ENCODE measurements around the gene SLC47A2. TPM values are rescaled to one million over a fixed set of nuclear protein-coding genes. Genes with fewer than 3 reads are reported as not detected.

The SLC47A2 gene
- total RNA-seq, 4 donors from 2014 or later = 0.27 to 1.1 (median 0.32) TPM; not detected in 1

DNA sequence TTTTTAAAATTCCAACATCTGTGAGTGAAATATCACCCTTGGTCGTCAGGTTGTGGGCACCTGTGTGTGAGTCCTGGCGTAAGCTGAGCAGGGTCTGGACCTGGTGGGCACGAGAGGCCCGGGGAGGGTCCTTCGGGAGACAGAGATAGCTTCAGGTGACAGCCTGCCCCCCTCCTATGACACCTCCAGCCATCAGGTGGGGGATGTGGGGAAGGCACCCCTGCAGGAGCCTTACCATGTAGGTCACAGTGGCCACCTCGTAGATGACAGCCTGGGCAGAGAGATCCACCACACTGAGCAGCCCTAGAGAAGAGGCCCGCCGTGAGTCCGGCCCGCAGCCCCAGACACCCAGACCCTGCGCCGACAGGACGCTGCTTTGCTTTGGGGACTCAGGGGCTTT lies 11.2 kb downstream of the SLC47A2 start:
- TF ChIP-seq EP300 (IDR thresholded peaks at IDR 0.05; ENCODE audit: low read depth) (no peak), POLR2A (IDR thresholded peaks at IDR 0.05) (no peak), POLR2AphosphoS5 (IDR thresholded peaks at IDR 0.05) (no peak), CTCF (IDR thresholded peaks at IDR 0.05) (no peak)
- no peaks in the 10 kb centered on the region for H3K36me3 ChIP-seq
- no peak overlapping the region for H3K4me3 ChIP-seq
- WGBS, 2 donors (ENCODE audit: low coverage in 1 of 2) = 92 to 95% methylated on average over 4 to 13 of the region's 13 CpGs
- intact Hi-C loops (cut with DNase I; ENCODE audit: low total_unique reads) (no loop called here), in situ Hi-C loops (cut with MboI; ENCODE audit: low pct_ligation_motif_present in 1 of 4, low pct_unique_long_range_greater_than_20kb in 1 of 4, low sequenced_read_pairs in 3 of 4) (no loop called here)
- no peaks in the 10 kb centered on the region for H3K4me1 ChIP-seq
- no peak for DNase-seq
- H3K27ac ChIP-seq = no peak overlapping the region
- no peaks in the 10 kb centered on the region for H3K27me3 ChIP-seq
- no peaks in the 10 kb centered on the region for H3K9me3 ChIP-seq

- TF ChIP-seq POLR2A (IDR thresholded peaks at IDR 0.05) (no peak), POLR2AphosphoS5 (IDR thresholded peaks at IDR 0.05) (no peak), EP300 (IDR thresholded peaks at IDR 0.05; ENCODE audit: low read depth) (no peak), CTCF (IDR thresholded peaks at IDR 0.05) (no peak)
- in situ Hi-C loops (cut with MboI; ENCODE audit: low pct_ligation_motif_present in 1 of 4, low pct_unique_long_range_greater_than_20kb in 1 of 4, low sequenced_read_pairs in 3 of 4) (no loop called here), intact Hi-C loops (cut with DNase I; ENCODE audit: low total_unique reads) (no loop called here)
- Histone ChIP-seq H3K27me3 (no peaks in the 10 kb centered on the region), H3K27ac (no peak overlapping the region), H3K4me3 (no peak overlapping the region), H3K9me3 (no peaks in the 10 kb centered on the region), H3K36me3 (no peaks in the 10 kb centered on the region), H3K4me1 (no peaks in the 10 kb centered on the region)
- WGBS, 2 donors (ENCODE audit: low coverage in 1 of 2) = 88 to 96% methylated on average over 3 to 15 of the region's 17 CpGs
- no peak for DNase-seq
Measured at GRCh38 chr17:19703828-19704613, 12.4 kb downstream of the SLC47A2 start.

- Histone ChIP-seq H3K36me3 (no peaks in the 10 kb centered on the region), H3K9me3 (no peaks in the 10 kb centered on the region), H3K27me3 (no peaks in the 10 kb centered on the region), H3K27ac (no peak overlapping the region), H3K4me1 (no peaks in the 10 kb centered on the region), H3K4me3 (no peak overlapping the region)
- no peak for DNase-seq
- TF ChIP-seq EP300 (IDR thresholded peaks at IDR 0.05; ENCODE audit: low read depth) (no peak), POLR2AphosphoS5 (IDR thresholded peaks at IDR 0.05) (no peak), CTCF (IDR thresholded peaks at IDR 0.05) (no peak), POLR2A (IDR thresholded peaks at IDR 0.05) (no peak)
- intact Hi-C loops (cut with DNase I; ENCODE audit: low total_unique reads) (no loop called here), in situ Hi-C loops (cut with MboI; ENCODE audit: low pct_ligation_motif_present in 1 of 4, low pct_unique_long_range_greater_than_20kb in 1 of 4, low sequenced_read_pairs in 3 of 4) (no loop called here)
- WGBS, 2 donors (ENCODE audit: low coverage in 1 of 2) = 60 to 80% methylated on average over 1 to 10 of the region's 10 CpGs
Measured at GRCh38 chr17:19703106-19703827, 13.1 kb downstream of the SLC47A2 start.

DNA sequence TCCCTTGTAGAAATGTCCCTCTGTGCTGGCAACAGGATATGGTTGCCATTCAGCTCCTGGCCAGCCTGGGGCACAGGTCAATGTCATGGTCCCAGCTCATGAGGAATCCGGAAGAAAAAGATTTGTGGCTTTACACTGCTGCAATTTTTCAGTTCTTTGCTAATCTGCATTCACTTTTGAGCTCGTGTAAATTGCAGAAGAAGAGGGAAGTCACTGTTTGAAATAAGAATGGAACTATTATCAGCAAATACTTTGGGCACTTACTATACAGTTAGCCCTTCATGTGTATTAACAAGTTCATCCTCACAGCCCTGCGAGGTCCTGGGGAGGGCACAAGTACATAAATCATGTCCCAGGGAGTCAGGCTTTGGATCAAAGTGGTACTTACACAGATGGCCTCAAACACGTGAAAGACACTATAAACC lies 14.2 kb downstream of the SLC47A2 start:
- Histone ChIP-seq H3K4me3 (no peak overlapping the region), H3K4me1 (no peaks in the 10 kb centered on the region), H3K27me3 (no peaks in the 10 kb centered on the region), H3K9me3 (no peaks in the 10 kb centered on the region), H3K36me3 (no peaks in the 10 kb centered on the region), H3K27ac (no peak overlapping the region)
- TF ChIP-seq POLR2AphosphoS5 (IDR thresholded peaks at IDR 0.05) = no peak
- TF ChIP-seq POLR2A (IDR thresholded peaks at IDR 0.05) = no peak
- TF ChIP-seq EP300 (IDR thresholded peaks at IDR 0.05; ENCODE audit: low read depth) = no peak
- TF ChIP-seq CTCF (IDR thresholded peaks at IDR 0.05) = no peak
- no peak for DNase-seq
- 67 to 73% methylated on average over 4 of the region's 4 CpGs for WGBS, 2 donors (ENCODE audit: low coverage in 1 of 2)
- in situ Hi-C loops (cut with MboI; ENCODE audit: low pct_ligation_motif_present in 1 of 4, low pct_unique_long_range_greater_than_20kb in 1 of 4, low sequenced_read_pairs in 3 of 4) (no loop called here), intact Hi-C loops (cut with DNase I; ENCODE audit: low total_unique reads) (no loop called here)

Measured in transverse colon (tissue), 4 donors.